Fibroblast of pulmonary artery (primary cell): ENCODE results near the gene FOSL2.

Experiments used
- DNase-seq: peaks from one replicate; pipeline ENCODE4 v3.0.0-alpha.2; 2010; ENCODE audit warnings: low read depth
- H3K4me3 ChIP-seq: replicated peaks from 2 replicates; pipeline ENCODE4 v1.5.1; 2011; ENCODE audit warnings: low read depth, mild to moderate bottlenecking, control low read depth, low read length, moderate library complexity
- TF ChIP-seq, protein P1 (sequence below): IDR thresholded peaks from 2 replicates; pipeline ENCODE4 v1.5.1; 2011; ENCODE audit warnings: mild to moderate bottlenecking, control low read depth, low read length, inconsistent platforms; ENCODE audit errors: missing control alignments

Gene FOSL2

DNA sequence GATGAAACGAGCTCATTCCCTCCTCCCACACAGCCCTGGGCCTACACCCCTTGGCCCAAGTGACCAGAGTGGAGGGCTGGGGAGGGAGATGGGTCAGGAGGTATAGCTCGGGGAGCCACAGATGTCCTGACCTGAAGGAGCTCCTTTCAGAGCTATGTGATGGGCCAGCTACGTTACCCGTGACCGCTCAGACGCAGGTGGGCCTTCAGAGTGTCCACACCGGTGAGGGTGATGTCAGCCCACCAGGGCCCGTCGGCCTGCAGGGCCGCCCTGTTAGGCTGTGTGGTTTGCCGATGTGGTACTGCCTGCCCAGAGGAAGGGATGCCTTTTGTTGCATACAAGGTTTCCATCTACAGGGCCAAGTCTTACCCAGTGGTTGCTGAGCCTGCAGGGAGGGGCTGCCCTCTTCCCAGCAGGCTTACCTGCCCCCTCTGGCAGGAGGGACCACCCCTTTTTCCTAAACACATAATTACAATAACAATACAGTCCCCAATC, 41.8 kb upstream of the FOSL2 start:
- DNase-seq: no peak
- TF ChIP-seq, protein P1, sequence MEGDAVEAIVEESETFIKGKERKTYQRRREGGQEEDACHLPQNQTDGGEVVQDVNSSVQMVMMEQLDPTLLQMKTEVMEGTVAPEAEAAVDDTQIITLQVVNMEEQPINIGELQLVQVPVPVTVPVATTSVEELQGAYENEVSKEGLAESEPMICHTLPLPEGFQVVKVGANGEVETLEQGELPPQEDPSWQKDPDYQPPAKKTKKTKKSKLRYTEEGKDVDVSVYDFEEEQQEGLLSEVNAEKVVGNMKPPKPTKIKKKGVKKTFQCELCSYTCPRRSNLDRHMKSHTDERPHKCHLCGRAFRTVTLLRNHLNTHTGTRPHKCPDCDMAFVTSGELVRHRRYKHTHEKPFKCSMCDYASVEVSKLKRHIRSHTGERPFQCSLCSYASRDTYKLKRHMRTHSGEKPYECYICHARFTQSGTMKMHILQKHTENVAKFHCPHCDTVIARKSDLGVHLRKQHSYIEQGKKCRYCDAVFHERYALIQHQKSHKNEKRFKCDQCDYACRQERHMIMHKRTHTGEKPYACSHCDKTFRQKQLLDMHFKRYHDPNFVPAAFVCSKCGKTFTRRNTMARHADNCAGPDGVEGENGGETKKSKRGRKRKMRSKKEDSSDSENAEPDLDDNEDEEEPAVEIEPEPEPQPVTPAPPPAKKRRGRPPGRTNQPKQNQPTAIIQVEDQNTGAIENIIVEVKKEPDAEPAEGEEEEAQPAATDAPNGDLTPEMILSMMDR: no peak
- no peak overlapping the region for H3K4me3 ChIP-seq

DNA sequence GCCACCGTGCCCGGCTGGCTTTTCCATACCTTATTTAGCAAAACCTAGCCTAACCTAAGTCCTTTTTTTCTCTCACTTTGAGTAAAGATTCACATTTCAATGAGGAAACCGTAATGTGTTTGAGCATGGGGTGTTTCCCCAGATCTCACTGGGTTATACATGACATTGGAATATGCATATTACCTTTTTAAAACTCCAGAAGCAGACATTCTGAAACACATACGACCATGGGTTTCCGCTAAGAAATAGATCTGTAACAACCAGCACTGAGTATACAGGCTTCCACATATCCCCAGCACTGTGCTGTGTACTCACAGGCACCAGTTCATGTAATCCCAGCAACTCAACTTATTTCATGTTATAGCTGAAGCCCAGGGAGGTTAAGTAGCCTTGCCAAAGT, 41.0 kb upstream of the FOSL2 start:
- no peak overlapping the region for H3K4me3 ChIP-seq
- TF ChIP-seq, protein P1: no peak
- no peak for DNase-seq

DNA sequence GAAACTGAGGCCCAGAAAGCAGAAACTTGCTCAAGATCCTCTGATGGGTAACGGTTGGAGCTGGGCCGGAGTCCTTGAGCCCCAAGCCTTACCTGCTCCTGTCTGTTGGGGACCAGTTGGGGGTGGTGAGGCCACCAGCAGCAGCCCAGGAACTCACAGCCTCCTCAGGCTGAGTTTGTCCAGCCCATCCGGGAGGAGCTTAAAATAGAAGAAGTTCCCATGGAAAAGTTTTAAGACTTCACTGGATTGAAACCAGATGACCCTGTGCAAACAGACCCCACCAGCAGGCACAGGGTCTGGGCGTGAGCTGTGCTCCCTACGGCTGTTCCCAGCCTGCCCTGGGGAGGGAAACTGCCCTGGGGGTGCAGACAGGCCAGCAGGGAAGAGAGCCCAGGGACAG, 40.6 kb upstream of the FOSL2 start:
- DNase-seq: no peak
- H3K4me3 ChIP-seq: no peak overlapping the region
- TF ChIP-seq, protein P1: no peak

DNA sequence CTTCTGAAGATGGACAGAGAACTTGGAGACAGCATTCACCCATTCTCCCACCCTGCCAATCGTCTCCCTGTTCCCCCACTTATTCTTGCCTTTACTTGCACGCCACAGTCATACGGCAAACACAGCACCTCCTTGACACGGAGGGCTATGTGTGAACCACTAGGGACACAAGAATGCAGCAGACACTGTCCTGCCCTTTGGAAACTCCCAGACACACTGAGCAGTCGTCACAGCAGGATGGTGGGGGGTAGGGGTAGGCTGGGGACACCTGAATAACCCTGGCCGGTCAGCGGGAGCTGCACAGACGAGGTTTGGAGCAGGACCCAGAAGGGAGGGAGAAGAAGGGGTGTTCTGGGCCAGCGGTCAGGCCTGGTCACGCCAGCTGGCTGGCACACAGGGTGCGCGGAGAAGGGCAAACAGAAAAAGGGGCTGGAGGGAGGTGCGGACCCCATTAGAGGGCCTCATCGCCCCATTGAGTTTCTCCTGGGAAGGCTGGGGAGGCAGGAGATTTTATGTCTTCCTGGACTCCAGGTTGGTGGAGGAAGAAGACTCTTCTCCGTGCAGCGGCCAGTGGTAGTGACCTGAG, 40.0 kb upstream of the FOSL2 start:
- TF ChIP-seq, protein P1: no peak
- H3K4me3 ChIP-seq: no peak overlapping the region
- no peak for DNase-seq

DNA sequence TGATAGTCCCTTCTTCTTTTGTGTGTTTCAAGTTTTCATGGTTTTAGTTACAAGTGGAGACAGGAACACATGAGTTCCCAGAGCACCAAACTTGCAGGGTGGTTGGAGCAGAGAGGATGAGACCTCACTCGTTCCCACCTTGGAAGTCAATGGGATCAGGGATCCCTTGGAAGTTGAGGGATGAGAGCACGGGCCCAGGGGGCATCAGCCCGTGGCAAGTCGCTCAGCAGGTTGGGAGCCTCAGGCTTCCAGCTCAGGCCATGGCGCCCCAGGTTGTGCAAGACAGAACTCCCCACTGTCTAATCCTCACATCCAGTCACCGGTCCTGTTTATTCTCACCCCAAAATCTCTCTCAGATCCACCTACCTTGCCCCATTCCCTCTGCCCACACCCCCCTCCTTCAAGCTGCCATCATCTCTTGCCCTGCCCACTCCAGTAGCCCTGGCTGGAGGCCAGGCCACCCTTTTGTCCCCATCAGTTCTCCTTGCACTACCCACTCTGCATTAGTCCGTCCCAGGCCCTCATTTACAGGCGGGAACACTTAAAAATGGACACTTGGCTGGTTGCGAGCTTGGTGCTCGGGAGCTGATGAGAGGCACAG, 37.6 kb upstream of the FOSL2 start:
- TF ChIP-seq, protein P1: no peak
- DNase-seq: no peak
- no peak overlapping the region for H3K4me3 ChIP-seq

DNA sequence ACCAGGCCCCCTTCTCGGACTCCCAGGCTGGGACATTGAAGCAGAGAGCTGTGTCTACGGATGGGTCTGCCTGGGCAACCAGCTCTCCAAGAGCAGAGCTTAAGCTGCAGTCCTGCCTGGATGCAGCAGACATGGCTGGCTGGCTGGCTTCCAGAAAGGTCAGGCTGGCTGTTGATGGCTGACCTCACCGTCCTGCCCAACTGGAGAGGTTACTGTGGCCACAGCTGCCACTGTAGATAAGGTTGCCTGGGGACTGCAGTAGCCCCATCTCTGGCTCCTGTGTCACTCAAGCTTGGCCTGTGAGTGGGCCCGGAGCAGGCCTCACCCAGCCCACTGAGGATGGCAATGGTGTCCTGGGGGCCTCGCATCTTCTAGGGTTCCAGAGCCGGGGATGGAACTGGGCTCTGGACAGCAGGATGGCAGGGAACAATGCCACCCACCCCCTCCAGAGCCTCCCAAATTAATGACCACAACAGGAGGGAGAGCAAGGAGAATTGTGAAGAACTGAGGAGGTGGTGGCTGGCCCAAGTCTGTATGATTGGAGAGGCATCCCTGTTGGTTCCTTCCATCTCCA, 37.0 kb upstream of the FOSL2 start:
- no peak for DNase-seq
- H3K4me3 ChIP-seq: no peak overlapping the region
- TF ChIP-seq, protein P1: no peak
